ENCODE data around the gene RAB3IL1. TPM values are rescaled to one million over a fixed set of nuclear protein-coding genes. Genes with fewer than 3 reads are reported as not detected.

Gene RAB3IL1
- total RNA-seq, 4 donors from 2014 or later = 14.0 to 31.5 (median 14.2) TPM

DNA sequence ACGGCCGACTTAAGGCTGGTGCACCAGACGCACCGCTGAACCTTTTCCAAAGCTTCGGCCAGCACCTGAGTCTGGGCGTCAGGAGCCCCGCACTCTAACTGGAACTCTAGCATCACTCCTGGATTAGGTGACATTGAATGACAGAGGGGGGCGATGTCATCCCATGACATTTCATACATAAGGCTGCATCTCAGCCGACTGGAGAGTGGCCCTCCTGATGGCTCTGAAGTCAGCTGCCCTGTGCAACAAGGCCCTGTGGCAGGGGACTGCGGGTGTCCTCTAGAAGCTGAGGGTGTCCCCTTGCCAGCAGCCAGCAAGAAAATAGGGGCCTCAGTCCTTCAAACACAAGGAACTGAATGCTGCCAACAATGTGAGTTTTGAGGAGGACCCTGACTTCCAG lies 16.0 kb downstream of the RAB3IL1 start:
- intact Hi-C loops (cut with DNase I) = no loop called here
- 97% methylated on average over 6 of the region's 10 CpGs for WGBS
- peaks cover 9 to 26% (median 19%) of the 10 kb centered on the region in 4 donors for H3K4me1 ChIP-seq
- H3K4me3 ChIP-seq = no peak overlapping the region
- H3K36me3 ChIP-seq = peaks cover 10 to 89% (median 36%) of the 10 kb centered on the region in 4 donors
- TF ChIP-seq POLR2A (IDR thresholded peaks at IDR 0.05; ENCODE audit: low read depth) (no peak), POLR2AphosphoS5 (IDR thresholded peaks at IDR 0.05) (no peak), EP300 (IDR thresholded peaks at IDR 0.05) (no peak)
- TF ChIP-seq, protein P1, sequence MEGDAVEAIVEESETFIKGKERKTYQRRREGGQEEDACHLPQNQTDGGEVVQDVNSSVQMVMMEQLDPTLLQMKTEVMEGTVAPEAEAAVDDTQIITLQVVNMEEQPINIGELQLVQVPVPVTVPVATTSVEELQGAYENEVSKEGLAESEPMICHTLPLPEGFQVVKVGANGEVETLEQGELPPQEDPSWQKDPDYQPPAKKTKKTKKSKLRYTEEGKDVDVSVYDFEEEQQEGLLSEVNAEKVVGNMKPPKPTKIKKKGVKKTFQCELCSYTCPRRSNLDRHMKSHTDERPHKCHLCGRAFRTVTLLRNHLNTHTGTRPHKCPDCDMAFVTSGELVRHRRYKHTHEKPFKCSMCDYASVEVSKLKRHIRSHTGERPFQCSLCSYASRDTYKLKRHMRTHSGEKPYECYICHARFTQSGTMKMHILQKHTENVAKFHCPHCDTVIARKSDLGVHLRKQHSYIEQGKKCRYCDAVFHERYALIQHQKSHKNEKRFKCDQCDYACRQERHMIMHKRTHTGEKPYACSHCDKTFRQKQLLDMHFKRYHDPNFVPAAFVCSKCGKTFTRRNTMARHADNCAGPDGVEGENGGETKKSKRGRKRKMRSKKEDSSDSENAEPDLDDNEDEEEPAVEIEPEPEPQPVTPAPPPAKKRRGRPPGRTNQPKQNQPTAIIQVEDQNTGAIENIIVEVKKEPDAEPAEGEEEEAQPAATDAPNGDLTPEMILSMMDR (IDR thresholded peaks at IDR 0.05) = no peak
- no peak for DNase-seq (ENCODE audit: extremely low spot score)
- H3K9me3 ChIP-seq = no peaks in the 10 kb centered on the region
- no peaks in the 10 kb centered on the region for H3K27me3 ChIP-seq
- H3K27ac ChIP-seq (replicated peaks in 1 of 4) = no peak overlapping the region

DNA sequence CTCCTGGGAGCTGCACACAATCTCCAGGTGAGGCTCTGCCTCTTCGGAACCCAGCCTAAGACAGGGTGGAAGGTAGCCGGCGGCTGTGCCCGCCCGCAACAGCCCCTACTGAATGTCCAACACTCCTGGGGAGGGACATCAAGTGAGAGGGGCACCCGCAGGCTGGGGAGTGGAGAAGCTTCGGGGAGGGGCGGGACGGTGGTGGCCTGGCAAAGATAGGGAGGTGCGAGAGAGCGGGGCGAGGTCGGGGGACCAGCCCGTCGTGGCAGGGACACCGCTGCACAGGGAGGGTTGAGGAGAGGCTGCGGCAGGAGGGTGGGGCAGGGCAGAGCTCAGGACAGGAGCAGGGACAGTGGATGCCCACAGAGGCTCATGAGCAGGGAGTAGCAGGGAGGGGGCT lies 17.1 kb downstream of the RAB3IL1 start:
- TF ChIP-seq, protein P1 (IDR thresholded peaks at IDR 0.05) = no peak
- no peak for TF ChIP-seq EP300 (IDR thresholded peaks at IDR 0.05)
- TF ChIP-seq POLR2A (IDR thresholded peaks at IDR 0.05; ENCODE audit: low read depth) = no peak

DNA sequence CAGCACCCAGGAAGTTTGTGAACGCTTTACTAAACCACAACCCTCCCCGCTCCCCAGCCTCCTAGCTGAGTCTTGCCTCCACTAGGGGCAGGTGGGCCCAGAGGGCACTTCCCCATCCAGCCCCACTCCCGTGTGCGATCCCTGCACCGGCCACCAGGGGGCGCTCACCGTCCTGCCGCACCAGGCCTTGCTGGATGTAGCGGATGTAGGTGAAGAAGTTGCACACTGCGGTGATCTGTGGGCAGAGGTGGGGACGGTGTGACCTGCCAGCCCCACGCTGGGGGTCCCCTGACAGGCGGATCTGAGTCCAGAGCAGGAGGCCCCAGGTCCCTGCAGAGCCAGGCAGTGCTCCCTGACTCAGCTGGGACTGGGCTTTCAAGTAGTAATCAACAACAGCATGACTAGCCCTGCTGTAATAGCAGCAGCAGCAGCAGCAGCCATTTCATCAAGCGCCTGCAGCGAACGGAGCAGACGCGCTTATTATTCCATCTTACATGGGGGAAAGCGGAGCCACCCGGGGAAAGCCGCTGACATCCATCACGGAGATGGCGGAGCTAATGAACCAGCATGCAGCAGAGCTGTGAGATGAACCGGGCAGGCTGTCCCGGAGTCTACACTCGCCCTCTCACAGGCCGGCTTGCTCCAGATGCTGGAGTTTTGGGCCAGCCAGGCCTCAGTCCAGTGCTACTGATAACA lies 18.1 kb downstream of the RAB3IL1 start:
- peak overlapping the region in 3 of 4 donors; percentile 46 to 67 (median 48) for H3K27ac ChIP-seq (replicated peaks in 1 of 4)
- H3K4me1 ChIP-seq = peaks cover 9 to 26% (median 19%) of the 10 kb centered on the region in 4 donors
- H3K27me3 ChIP-seq = no peaks in the 10 kb centered on the region
- intact Hi-C loops (cut with DNase I) = loop anchor here (1.0 to 5.0 kb wide), 4 partner anchors 48 to 208 kb away; no protein-coding TSS in a partner anchor
- WGBS = 35% methylated on average over 23 of the region's 27 CpGs
- TF ChIP-seq POLR2AphosphoS5 (IDR thresholded peaks at IDR 0.05) (peak in 1 of 2 donors; percentile 59), EP300 (IDR thresholded peaks at IDR 0.05) (no peak)
- TF ChIP-seq, protein P1 (IDR thresholded peaks at IDR 0.05) = peak in 2 of 3 experiments; percentile 99 to 100
- H3K9me3 ChIP-seq = no peaks in the 10 kb centered on the region
- H3K36me3 ChIP-seq = peaks cover 2 to 73% (median 17%) of the 10 kb centered on the region in 4 donors
- DNase-seq (ENCODE audit: extremely low spot score) = peak; percentile 96
- no peak overlapping the region for H3K4me3 ChIP-seq

More for the DNA sequence above, 17.1 kb downstream of the RAB3IL1 start:
- peaks cover 9 to 26% (median 19%) of the 10 kb centered on the region in 4 donors for H3K4me1 ChIP-seq
- intact Hi-C loops (cut with DNase I) = no loop called here
- no peaks in the 10 kb centered on the region for H3K9me3 ChIP-seq
- no peak overlapping the region for H3K4me3 ChIP-seq
- 91% methylated on average over 12 of the region's 17 CpGs for WGBS
- H3K27ac ChIP-seq (replicated peaks in 1 of 4) = peak overlapping the region in 2 of 4 donors; percentile 31 to 48
- H3K36me3 ChIP-seq = peaks cover 6 to 82% (median 25%) of the 10 kb centered on the region in 4 donors
- DNase-seq (ENCODE audit: extremely low spot score) = no peak
- H3K27me3 ChIP-seq = no peaks in the 10 kb centered on the region

DNA sequence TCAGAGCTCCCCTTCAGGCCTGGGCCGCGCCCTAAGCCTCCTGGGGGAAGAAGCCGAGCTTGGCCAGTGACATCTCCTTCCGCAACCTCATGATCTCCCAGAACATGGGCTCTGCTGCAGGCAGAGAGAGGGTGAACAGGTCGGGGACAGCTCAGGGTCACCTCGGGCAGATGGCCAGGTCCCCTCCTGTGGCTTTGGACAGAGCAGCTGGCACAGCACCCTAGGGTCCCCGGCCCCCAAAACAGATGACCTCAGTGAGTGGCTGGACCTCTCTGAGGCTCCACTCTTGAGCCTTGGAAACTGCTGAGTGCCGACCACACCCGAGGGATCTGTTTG lies 19.2 kb downstream of the RAB3IL1 start:
- intact Hi-C loops (cut with DNase I) = loop anchor here (2.0 to 5.0 kb wide), 2 partner anchors 101 to 209 kb away; no protein-coding TSS in a partner anchor
- Histone ChIP-seq H3K36me3 (peaks cover 0 to 64% (median 11%) of the 10 kb centered on the region in 4 donors), H3K27me3 (no peaks in the 10 kb centered on the region), H3K4me3 (no peak overlapping the region), H3K27ac (replicated peaks in 1 of 4) (peak overlapping the region; percentile 2 to 67 (median 55)), H3K9me3 (no peaks in the 10 kb centered on the region), H3K4me1 (peaks cover 9 to 26% (median 19%) of the 10 kb centered on the region in 4 donors)
- DNase-seq (ENCODE audit: extremely low spot score) = no peak
- TF ChIP-seq EP300 (IDR thresholded peaks at IDR 0.05) = no peak
- WGBS = 83% methylated on average over 6 of the region's 9 CpGs

DNA sequence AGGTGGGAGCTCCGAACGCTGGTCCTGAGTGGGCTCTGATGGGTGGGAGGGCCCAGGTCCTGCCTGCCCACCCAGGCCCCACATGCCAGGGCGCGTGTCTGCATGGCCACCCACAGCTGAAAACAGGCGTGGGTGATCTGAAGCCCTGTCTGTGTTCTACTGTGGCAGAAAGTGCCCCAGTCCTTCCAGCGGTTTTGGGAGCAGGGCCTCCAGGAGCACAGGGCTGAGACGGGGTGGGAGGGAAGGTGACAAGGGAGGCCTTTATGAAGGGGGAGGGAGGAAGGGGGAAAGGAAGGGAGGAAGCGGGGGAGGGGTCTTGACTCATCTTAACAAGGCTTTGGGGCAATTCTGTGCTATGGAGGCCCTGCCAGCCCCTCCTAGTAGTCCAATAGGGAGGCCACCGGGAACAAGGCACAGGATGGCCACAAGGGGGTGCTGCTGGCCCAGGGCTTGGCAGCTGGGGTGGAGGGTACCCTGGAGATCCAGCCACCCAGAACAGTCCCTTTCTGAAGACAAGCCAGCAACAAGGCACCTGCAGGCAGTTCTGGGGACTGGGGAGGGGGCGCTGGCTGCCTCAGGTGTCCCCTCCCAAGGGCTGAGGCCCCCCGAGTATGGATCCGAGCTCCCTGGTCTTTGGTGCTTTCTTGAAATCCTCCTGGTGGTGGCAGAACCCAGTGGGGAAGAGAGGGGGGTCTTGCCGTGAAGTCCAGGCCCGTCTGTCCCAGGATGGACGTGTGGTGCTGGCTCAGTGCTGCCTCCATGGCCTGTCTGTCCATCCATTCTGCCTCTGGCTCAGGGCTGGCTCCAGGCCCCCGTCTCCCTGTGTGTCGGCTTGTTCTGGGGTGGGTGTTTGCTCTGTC lies 19.7 kb downstream of the RAB3IL1 start:
- H3K9me3 ChIP-seq = no peaks in the 10 kb centered on the region
- H3K27me3 ChIP-seq = no peaks in the 10 kb centered on the region
- peaks cover 0 to 58% (median 10%) of the 10 kb centered on the region in 4 donors for H3K36me3 ChIP-seq
- H3K27ac ChIP-seq (replicated peaks in 1 of 4) = peak overlapping the region; percentile 2 to 67 (median 54)
- DNase-seq (ENCODE audit: extremely low spot score) = no peak
- 71% methylated on average over 9 of the region's 17 CpGs for WGBS
- no peak overlapping the region for H3K4me3 ChIP-seq
- peaks cover 9 to 26% (median 19%) of the 10 kb centered on the region in 4 donors for H3K4me1 ChIP-seq
- intact Hi-C loops (cut with DNase I) = loop anchor here (2.0 to 5.0 kb wide), 2 partner anchors 101 to 210 kb away; no protein-coding TSS in a partner anchor
- TF ChIP-seq, protein P1 (IDR thresholded peaks at IDR 0.05) = peak; percentile 85 to 92 (median 86)
- TF ChIP-seq POLR2A (IDR thresholded peaks at IDR 0.05; ENCODE audit: low read depth) = no peak
